Fibroblast of the aortic adventitia (primary cell): Measurements from ENCODE around the gene RTL10. TPM values are rescaled to one million over a fixed set of nuclear protein-coding genes. Genes with fewer than 3 reads are reported as not detected.

ENCODE experiments used
- DNase-seq: peaks from one replicate; pipeline ENCODE4 v3.0.0-alpha.2; 2010; ENCODE audit warnings: low read depth
- H3K4me3 ChIP-seq: 2 replicates; pipeline ENCODE4 v1.5.1; 2011; ENCODE audit warnings: low read depth, mild to moderate bottlenecking, control low read depth, low read length, moderate library complexity
- CTCF ChIP-seq: IDR thresholded peaks from 2 replicates; pipeline ENCODE4 v1.5.1; 2011; ENCODE audit warnings: mild to moderate bottlenecking, low read length, control low read depth, inconsistent platforms; ENCODE audit not compliant: insufficient read depth
- total RNA-seq: library from RNA; depleted of rRNA; stranded (reverse); fragments of >200 nt; gene quantifications from 2 replicates; pipeline ENCODE4 v1.2.3, GENCODE V29; 2012; ENCODE audit warnings: low replicate concordance

Gene RTL10
- total RNA-seq, 1 donor = 10.8 TPM

- DNase-seq = no peak
- no peak for TF ChIP-seq CTCF
- H3K4me3 ChIP-seq = no peak overlapping the region
Observed at GRCh38 chr22:19831016-19831415, 23.7 kb downstream of the RTL10 start.

GRCh38 chr22:19828035-19828401, 26.7 kb downstream of the RTL10 start:
- TF ChIP-seq CTCF = no peak
- DNase-seq = no peak
- no peak overlapping the region for H3K4me3 ChIP-seq

DNA sequence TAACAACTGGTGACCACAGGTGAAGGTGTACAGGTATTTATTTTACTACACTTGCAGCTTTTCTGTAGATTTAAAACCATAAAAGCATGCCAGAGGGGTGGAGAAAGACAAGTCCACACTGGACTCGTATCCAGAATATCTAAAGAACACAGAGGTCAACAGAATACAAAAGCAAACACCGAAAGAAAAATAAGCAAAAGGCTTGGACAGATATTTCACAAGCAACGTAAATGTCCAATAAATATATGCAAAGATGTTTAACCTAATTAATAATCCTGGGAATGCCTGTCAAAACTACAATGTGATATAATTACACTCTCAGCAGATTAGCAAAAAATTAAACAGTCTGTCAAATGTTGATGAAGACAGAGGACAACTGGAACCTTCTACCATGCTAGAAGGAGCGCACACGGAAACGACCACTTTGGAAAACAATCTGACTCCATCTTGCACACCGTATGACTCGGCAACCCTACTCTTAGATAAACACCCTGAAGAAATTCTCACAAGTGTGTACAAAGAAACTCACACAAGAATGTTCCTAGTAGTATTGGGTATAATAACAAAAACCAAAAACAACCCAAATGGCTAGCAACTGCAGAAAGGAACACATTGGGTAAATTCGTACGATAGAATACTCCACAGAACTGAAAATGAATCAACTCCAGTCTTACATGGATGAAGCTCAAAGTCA, 27.2 kb downstream of the RTL10 start:
- no peak overlapping the region for H3K4me3 ChIP-seq
- TF ChIP-seq CTCF = no peak
- no peak for DNase-seq

- DNase-seq = no peak
- TF ChIP-seq CTCF = no peak
- no peak overlapping the region for H3K4me3 ChIP-seq
Observed at GRCh38 chr22:19826619-19826950, 28.1 kb downstream of the RTL10 start.

DNA sequence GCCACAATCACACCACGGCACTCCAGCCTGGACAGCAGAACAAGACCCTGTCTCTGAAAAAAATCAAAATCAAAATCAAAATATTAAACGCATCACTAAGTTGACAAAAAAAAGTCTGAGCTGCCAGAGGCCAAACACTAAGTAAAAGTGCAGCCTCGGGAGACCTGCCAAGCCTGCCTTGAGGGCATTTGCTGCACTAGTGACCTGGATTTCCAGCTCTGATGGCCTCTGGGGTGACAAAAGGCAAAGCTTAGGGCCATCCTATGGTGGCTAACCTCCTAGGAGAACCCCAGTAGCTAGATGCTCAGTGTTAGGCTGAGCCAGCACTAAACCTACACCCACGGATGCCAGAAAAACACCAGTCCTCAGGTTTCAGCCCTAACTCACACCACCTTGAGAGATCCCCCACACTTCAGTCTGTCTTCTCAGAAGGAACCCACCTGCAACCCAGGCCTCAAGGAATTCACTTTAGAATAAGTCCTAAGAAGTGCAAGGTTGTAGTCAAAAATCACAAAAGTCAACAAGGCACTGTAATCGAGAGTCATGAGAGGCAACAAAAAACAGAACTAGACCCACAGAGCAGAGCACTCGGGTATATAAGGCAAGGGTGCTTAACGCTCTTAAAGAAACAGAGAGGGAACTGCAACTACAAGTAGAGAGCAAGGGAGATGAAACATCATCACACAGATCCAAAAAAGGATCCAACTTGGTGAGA, 28.6 kb downstream of the RTL10 start:
- H3K4me3 ChIP-seq = no peak overlapping the region
- no peak for TF ChIP-seq CTCF
- no peak for DNase-seq

DNA sequence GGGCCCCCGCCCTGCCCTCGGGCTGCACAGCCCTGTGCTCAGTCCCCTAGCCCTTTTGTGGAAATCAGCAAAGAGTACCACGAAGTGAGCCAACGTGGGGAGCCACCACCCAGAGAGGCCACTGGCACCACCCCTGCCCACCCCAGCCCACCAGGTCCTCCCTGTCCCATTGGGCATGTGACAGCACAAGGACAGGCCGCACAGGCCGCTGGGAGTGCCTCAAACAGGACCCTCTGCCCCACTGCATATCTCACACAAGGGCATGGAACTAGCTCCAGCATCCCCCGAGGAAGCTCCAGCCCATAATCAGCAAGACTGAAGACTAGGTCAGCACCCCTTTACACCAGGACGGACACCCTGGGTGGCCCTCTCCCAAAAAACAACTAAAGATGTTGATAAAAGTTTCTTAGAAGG, 29.7 kb downstream of the RTL10 start:
- no peak overlapping the region for H3K4me3 ChIP-seq
- TF ChIP-seq CTCF = no peak
- no peak for DNase-seq
